SK-N-SH (cell line): ENCODE data around the gene KLF7. TPM values are rescaled to one million over a fixed set of nuclear protein-coding genes. Genes with fewer than 3 reads are reported as not detected.

ENCODE experiments used
- CTCF ChIA-PET: fragments of 300-600, 350-600 bp; formaldehyde crosslinking; extraction: SDS; loops from one replicate; lab custom pipeline; 2021; lab: Yijun Ruan, JAX
- POLR2A ChIA-PET: fragments of 350-600 bp; sonication (Branson Sonifier 250); formaldehyde crosslinking; extraction: SDS; loops from one replicate; lab custom pipeline; 2020; ENCODE audit warnings: antibody characterized with exemption, inconsistent platforms; lab: Yijun Ruan, JAX
- DNase-seq: peaks from one replicate; pipeline ENCODE4 v3.0.0; 2012
- H2AFZ ChIP-seq: fragments of 200-600 bp; sonication (generic); 2 replicates; pipeline ENCODE4 v1.8.1; 2016; ENCODE audit warnings: antibody characterized with exemption, mild to moderate bottlenecking, low read depth
- H3F3A ChIP-seq: fragments of 200-600 bp; sonication (generic); replicated peaks from 2 replicates; pipeline ENCODE3; 2016; ENCODE audit warnings: antibody characterized with exemption, mild to moderate bottlenecking; ENCODE audit not compliant: insufficient read depth
- H3K27ac ChIP-seq, 2 experiments: fragments of 200-500 bp in 1 of 2; fragments of 200-600 bp in 1 of 2; sonication (Bioruptor generic) in 1 of 2; sonication (generic), shearing (Covaris generic) in 1 of 2; 2 replicates each; pipeline versions ENCODE4 v1.5.1 to v1.6.1; 2014 to 2016; ENCODE audit warnings: low read depth in 2 of 2, inconsistent platforms in 1 of 2, low read length in 1 of 2, mild to moderate bottlenecking in 1 of 2, mixed read lengths in 1 of 2
- H3K27me3 ChIP-seq: fragments of 200-600 bp; sonication (generic), shearing (Covaris generic); 2 replicates; pipeline ENCODE4 v1.6.1; 2016; ENCODE audit warnings: mixed run types; ENCODE audit not compliant: insufficient read depth
- H3K36me3 ChIP-seq, 2 experiments: fragments of 200-500 bp in 1 of 2; fragments of 200-600 bp in 1 of 2; sonication (Bioruptor generic) in 1 of 2; sonication (generic) in 1 of 2; replicated peaks in 1 of 2; 2 replicates each; pipeline versions ENCODE3 to v1.5.1; 2014 to 2016; ENCODE audit warnings: low read length in 1 of 2, mild to moderate bottlenecking in 1 of 2; ENCODE audit not compliant: insufficient read depth in 2 of 2, control insufficient read depth in 1 of 2
- H3K4me1 ChIP-seq, 2 experiments: fragments of 200-500 bp in 1 of 2; fragments of 200-600 bp in 1 of 2; sonication (Bioruptor generic) in 1 of 2; sonication (generic), shearing (Covaris generic) in 1 of 2; 2 replicates each; pipeline versions ENCODE4 v1.5.1 to v1.6.1; 2014 to 2016; ENCODE audit warnings: low read depth in 1 of 2, low read length in 1 of 2, mixed run types in 1 of 2; ENCODE audit not compliant: insufficient read depth in 2 of 2, control insufficient read depth in 1 of 2
- H3K4me2 ChIP-seq: fragments of 200-600 bp; sonication (generic), shearing (Covaris generic); 2 replicates; pipeline ENCODE4 v1.6.1; 2017; ENCODE audit warnings: mixed run types
- H3K4me3 ChIP-seq, 2 experiments: fragments of 200-500 bp in 1 of 2; fragments of 200-600 bp in 1 of 2; sonication (Bioruptor generic) in 1 of 2; sonication (generic), shearing (Covaris generic) in 1 of 2; 2 replicates each; pipeline versions ENCODE4 v1.5.1 to v1.8.1; 2014 to 2016; ENCODE audit warnings: low read depth in 2 of 2, inconsistent platforms in 1 of 2, low read length in 1 of 2, mild to moderate bottlenecking in 1 of 2, mixed read lengths in 1 of 2, moderate library complexity in 1 of 2
- H3K79me2 ChIP-seq: fragments of 200-600 bp; sonication (generic); 2 replicates; pipeline ENCODE4 v1.8.1; 2017; ENCODE audit warnings: mild to moderate bottlenecking; ENCODE audit not compliant: insufficient read depth
- H3K9ac ChIP-seq: fragments of 200-600 bp; sonication (generic); 2 replicates; pipeline ENCODE4 v1.6.1; 2017; ENCODE audit warnings: mixed run types
- H3K9me2 ChIP-seq: fragments of 200-600 bp; sonication (generic); 2 replicates; pipeline ENCODE4 v1.6.1; 2017; ENCODE audit warnings: mixed run types
- H3K9me3 ChIP-seq: fragments of 200-600 bp; sonication (generic); 2 replicates; pipeline ENCODE4 v1.6.1; 2017; ENCODE audit warnings: mixed run types, mild to moderate bottlenecking, moderate library complexity
- H4K20me1 ChIP-seq: fragments of 200-600 bp; sonication (generic); 2 replicates; pipeline ENCODE4 v1.6.1; 2017; ENCODE audit warnings: mild to moderate bottlenecking, mixed run types; ENCODE audit not compliant: insufficient read depth
- CHD2 ChIP-seq: fragments of 150-350 bp; IDR thresholded peaks from 2 replicates; pipeline ENCODE4 v1.6.1; 2018; ENCODE audit warnings: low read length; ENCODE audit not compliant: partially characterized antibody
- GATA2 ChIP-seq: sonication (generic); formaldehyde crosslinking; IDR thresholded peaks from 2 replicates; pipeline ENCODE4 v1.5.0; 2020; ENCODE audit warnings: mild to moderate bottlenecking, missing genetic modification reagents
- RAD21 ChIP-seq: IDR thresholded peaks from 2 replicates; pipeline ENCODE4 v1.6.1; 2012; ENCODE audit warnings: mild to moderate bottlenecking, low read length
- SIN3A ChIP-seq: IDR thresholded peaks from 2 replicates; pipeline ENCODE4 v1.6.1; 2012; ENCODE audit warnings: low read depth, mild to moderate bottlenecking, low read length, moderate library complexity, borderline replicate concordance
- WGBS: methylation state at CpG from one replicate; pipeline ENCODE4 v1.1.6; 2017; ENCODE audit warnings: low lambda C conversion rate; 5-methylcytosine and 5-hydroxymethylcytosine counted together
- polyA plus RNA-seq, 3 experiments: library from polyadenylated mRNA; depleted of rRNA; stranded (reverse); fragments of >200 nt; gene quantifications; 2 replicates each; pipeline ENCODE4 v1.2.3, GENCODE V29; 2012
- TF ChIP-seq, protein P1 (sequence below): fragments of 200-600 bp; sonication (generic); IDR thresholded peaks from 2 replicates; pipeline ENCODE4 v1.6.1; 2017; ENCODE audit warnings: antibody characterized with exemption, mild to moderate bottlenecking, moderate library complexity
- TF ChIP-seq, protein P2 (sequence below): IDR thresholded peaks from 2 replicates; pipeline ENCODE4 v1.4.0; 2012; ENCODE audit warnings: low read depth, borderline replicate concordance

KLF7 gene
- polyA plus RNA-seq, 1 of the 3 experiments (the other 2 are of a cell fraction): 7.5 TPM

DNA sequence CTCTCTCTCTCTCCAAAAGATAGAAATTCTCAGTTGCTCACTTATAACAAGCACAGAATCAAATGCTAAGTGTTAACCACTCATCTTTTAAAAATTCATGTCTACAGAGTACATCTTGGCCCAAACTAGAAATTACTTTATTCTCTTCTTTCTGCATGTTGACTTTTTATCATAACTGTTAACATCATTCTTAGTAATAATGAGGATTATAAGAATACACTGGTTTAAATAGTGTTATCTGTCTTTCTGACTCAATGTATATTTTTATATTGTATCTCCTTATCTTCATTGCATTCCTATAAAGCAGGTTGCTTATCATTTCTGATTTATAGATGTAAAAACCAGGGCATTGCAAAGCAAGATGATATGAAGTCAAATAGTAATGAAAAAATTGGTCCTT lies 17.8 kb upstream of the KLF7 start:
- H3F3A ChIP-seq: peaks cover 15% of the 10 kb centered on the region
- H3K27ac ChIP-seq: peak overlapping the region in 1 of 2 experiments; percentile 73; a peak in 2 of 4 replicates
- H3K4me2 ChIP-seq: peak overlapping the region; percentile 49
- peaks cover 0 to 34% of the 10 kb centered on the region in 2 experiments; a peak in 3 of 4 replicates for H3K4me1 ChIP-seq
- CTCF ChIA-PET: no interaction called here
- H3K27me3 ChIP-seq: no peaks in the 10 kb centered on the region
- H3K9me2 ChIP-seq: no peaks in the 10 kb centered on the region
- no peak overlapping the region for H3K4me3 ChIP-seq
- peak overlapping the region; percentile 36; the same call in 1 of the 2 replicates for H3K9ac ChIP-seq
- TF ChIP-seq, protein P1, sequence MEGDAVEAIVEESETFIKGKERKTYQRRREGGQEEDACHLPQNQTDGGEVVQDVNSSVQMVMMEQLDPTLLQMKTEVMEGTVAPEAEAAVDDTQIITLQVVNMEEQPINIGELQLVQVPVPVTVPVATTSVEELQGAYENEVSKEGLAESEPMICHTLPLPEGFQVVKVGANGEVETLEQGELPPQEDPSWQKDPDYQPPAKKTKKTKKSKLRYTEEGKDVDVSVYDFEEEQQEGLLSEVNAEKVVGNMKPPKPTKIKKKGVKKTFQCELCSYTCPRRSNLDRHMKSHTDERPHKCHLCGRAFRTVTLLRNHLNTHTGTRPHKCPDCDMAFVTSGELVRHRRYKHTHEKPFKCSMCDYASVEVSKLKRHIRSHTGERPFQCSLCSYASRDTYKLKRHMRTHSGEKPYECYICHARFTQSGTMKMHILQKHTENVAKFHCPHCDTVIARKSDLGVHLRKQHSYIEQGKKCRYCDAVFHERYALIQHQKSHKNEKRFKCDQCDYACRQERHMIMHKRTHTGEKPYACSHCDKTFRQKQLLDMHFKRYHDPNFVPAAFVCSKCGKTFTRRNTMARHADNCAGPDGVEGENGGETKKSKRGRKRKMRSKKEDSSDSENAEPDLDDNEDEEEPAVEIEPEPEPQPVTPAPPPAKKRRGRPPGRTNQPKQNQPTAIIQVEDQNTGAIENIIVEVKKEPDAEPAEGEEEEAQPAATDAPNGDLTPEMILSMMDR: no peak
- TF ChIP-seq CHD2 (no peak), RAD21 (no peak)
- TF ChIP-seq, protein P2, sequence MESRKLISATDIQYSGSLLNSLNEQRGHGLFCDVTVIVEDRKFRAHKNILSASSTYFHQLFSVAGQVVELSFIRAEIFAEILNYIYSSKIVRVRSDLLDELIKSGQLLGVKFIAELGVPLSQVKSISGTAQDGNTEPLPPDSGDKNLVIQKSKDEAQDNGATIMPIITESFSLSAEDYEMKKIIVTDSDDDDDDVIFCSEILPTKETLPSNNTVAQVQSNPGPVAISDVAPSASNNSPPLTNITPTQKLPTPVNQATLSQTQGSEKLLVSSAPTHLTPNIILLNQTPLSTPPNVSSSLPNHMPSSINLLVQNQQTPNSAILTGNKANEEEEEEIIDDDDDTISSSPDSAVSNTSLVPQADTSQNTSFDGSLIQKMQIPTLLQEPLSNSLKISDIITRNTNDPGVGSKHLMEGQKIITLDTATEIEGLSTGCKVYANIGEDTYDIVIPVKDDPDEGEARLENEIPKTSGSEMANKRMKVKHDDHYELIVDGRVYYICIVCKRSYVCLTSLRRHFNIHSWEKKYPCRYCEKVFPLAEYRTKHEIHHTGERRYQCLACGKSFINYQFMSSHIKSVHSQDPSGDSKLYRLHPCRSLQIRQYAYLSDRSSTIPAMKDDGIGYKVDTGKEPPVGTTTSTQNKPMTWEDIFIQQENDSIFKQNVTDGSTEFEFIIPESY: no peak
- no peaks in the 10 kb centered on the region for H3K36me3 ChIP-seq
- no peaks in the 10 kb centered on the region for H3K9me3 ChIP-seq
- no peak for DNase-seq
- H4K20me1 ChIP-seq: no peaks in the 10 kb centered on the region
- POLR2A ChIA-PET: no interaction called here
- no peak overlapping the region for H2AFZ ChIP-seq
- no peaks in the 10 kb centered on the region for H3K79me2 ChIP-seq

DNA sequence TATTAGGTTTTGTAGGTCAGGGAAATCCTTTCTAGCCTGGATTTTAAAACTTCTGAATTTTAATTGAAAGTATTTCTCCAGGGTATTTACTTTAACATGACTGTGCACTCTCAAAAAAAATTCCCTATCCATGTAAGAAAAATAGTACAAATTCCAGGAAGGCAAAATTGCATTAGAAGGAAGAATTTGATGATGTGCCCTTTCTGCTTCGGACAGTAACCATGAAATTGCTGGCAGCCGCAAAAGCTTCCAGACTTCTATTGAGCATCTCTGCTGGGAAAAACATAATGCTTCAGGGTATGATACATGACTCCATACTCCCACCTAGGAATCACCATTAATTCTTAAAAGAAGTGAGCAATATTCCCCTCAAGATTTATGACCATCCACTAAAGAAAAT lies 17.2 kb upstream of the KLF7 start:
- Histone ChIP-seq H3K9me2 (no peaks in the 10 kb centered on the region), H3K79me2 (no peaks in the 10 kb centered on the region), H3K9ac (peak overlapping the region; percentile 36; the same call in 1 of the 2 replicates), H4K20me1 (no peaks in the 10 kb centered on the region), H3K36me3 (no peaks in the 10 kb centered on the region), H3F3A (peaks cover 15% of the 10 kb centered on the region), H3K27ac (peak overlapping the region in 1 of 2 experiments; percentile 73; a peak in 2 of 4 replicates), H3K27me3 (no peaks in the 10 kb centered on the region), H3K4me1 (peaks cover 0 to 32% of the 10 kb centered on the region in 2 experiments; a peak in 2 of 4 replicates), H3K4me3 (no peak overlapping the region), H3K9me3 (no peaks in the 10 kb centered on the region), H3K4me2 (peak overlapping the region; percentile 49), H2AFZ (peak overlapping the region; percentile 36; the same call in 1 of the 2 replicates)
- ChIA-PET POLR2A (no interaction called here), CTCF (no interaction called here)
- TF ChIP-seq GATA2: no peak
- no peak for TF ChIP-seq RAD21
- no peak for TF ChIP-seq SIN3A
- 32% methylated on average over 2 of the region's 2 CpGs for WGBS
- DNase-seq: no peak
